Stomach smooth muscle (tissue), 2 donors: Measurements from ENCODE around the gene PREX1.

Experiments
- H3K27ac ChIP-seq: one replicate; pipeline ENCODE4 v1.7.0; 2013; ENCODE audit warnings: mild to moderate bottlenecking, low read length, inconsistent platforms
- H3K27me3 ChIP-seq, 2 donors: one replicate each; pipeline ENCODE4 v1.7.0; 2013; ENCODE audit warnings: low read length in 2 of 2; ENCODE audit not compliant: insufficient read depth in 2 of 2, control insufficient read depth in 1 of 2
- H3K36me3 ChIP-seq, 2 donors: one replicate each; pipeline ENCODE4 v1.7.0; 2013; ENCODE audit warnings: low read length in 2 of 2; ENCODE audit not compliant: control insufficient read depth in 2 of 2, insufficient read depth in 2 of 2
- H3K4me1 ChIP-seq: one replicate; pipeline ENCODE4 v1.7.0; 2013; ENCODE audit warnings: low read length; ENCODE audit not compliant: control insufficient read depth, insufficient read depth
- H3K4me3 ChIP-seq, 2 donors: one replicate each; pipeline ENCODE4 v1.7.0; 2013; ENCODE audit warnings: low read length in 2 of 2
- H3K9ac ChIP-seq, 2 donors: one replicate each; pipeline ENCODE4 v1.7.0; 2013; ENCODE audit warnings: low read length in 2 of 2, mild to moderate bottlenecking in 1 of 2
- H3K9me3 ChIP-seq, 2 donors: one replicate each; pipeline ENCODE4 v1.7.0; 2013; ENCODE audit warnings: low read length in 2 of 2; ENCODE audit not compliant: control insufficient read depth in 2 of 2
- donor health status: healthy.
- donor health status: Pancreatic carcinoma.

PREX1 gene

DNA sequence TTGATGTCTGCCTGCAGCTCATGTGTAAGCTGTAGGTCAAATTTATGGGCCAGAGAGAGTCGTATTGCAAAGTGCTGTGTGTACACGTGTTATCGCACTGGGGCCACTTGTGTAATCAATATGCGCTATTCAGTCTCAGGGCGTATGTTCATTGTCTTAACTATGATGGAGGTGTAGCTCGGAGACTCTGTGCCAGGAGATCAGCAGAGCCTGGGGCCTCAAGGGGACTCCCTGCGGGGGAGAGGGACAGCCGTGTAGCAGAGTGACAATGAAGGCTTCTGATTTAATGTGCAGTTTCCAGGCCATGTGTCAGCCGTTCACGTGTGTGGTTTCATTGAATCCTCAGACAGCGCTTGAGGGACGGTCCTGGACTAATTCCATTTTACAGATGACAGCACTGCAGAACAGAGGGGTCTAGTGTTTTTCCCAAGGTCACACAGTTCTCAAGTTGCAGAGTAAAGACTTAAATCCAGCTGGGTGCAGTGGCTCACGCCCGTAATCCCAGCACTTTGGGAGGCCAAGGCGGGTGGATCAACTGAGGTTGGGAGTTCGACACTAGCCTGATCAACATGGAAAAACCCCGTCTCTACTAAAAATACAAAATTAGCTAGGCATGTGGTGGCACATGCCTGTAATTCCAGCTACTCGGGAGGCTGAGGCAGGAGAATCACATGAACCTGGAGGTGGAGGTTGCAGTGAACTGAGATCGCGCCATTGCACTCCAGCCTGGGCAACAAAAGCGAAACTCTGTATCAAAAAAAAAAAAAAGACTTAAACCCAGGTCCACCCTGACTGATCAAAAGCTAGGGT, 242.5 kb downstream of the PREX1 start:
- Histone ChIP-seq H3K27me3 (peaks cover 0 to 4% of the 10 kb centered on the region in 2 donors), H3K4me3 (no peak overlapping the region), H3K27ac (no peak overlapping the region), H3K36me3 (no peaks in the 10 kb centered on the region), H3K9ac (no peak overlapping the region), H3K9me3 (no peaks in the 10 kb centered on the region), H3K4me1 (no peaks in the 10 kb centered on the region)

GRCh38 chr20:48584391-48585060, 243.3 kb downstream of the PREX1 start:
- Histone ChIP-seq H3K4me1 (no peaks in the 10 kb centered on the region), H3K36me3 (no peaks in the 10 kb centered on the region), H3K9me3 (no peaks in the 10 kb centered on the region), H3K27me3 (peaks cover 0 to 4% of the 10 kb centered on the region in 2 donors), H3K4me3 (no peak overlapping the region), H3K9ac (no peak overlapping the region), H3K27ac (no peak overlapping the region)

- H3K9ac ChIP-seq, result no peak overlapping the region
- H3K4me1 ChIP-seq, result no peaks in the 10 kb centered on the region
- H3K36me3 ChIP-seq, result no peaks in the 10 kb centered on the region
- no peaks in the 10 kb centered on the region for H3K9me3 ChIP-seq
- no peak overlapping the region for H3K27ac ChIP-seq
- no peak overlapping the region for H3K4me3 ChIP-seq
- H3K27me3 ChIP-seq, result peaks cover 0 to 4% of the 10 kb centered on the region in 2 donors
Observed at GRCh38 chr20:48583801-48584200, 244.0 kb downstream of the PREX1 start.

- H3K27me3 ChIP-seq, result peaks cover 0 to 4% of the 10 kb centered on the region in 2 donors
- no peak overlapping the region for H3K4me3 ChIP-seq
- H3K4me1 ChIP-seq, result no peaks in the 10 kb centered on the region
- H3K36me3 ChIP-seq, result no peaks in the 10 kb centered on the region
- H3K27ac ChIP-seq, result no peak overlapping the region
- H3K9ac ChIP-seq, result no peak overlapping the region
- H3K9me3 ChIP-seq, result no peaks in the 10 kb centered on the region
Observed at GRCh38 chr20:48583171-48583570, 244.6 kb downstream of the PREX1 start.

DNA sequence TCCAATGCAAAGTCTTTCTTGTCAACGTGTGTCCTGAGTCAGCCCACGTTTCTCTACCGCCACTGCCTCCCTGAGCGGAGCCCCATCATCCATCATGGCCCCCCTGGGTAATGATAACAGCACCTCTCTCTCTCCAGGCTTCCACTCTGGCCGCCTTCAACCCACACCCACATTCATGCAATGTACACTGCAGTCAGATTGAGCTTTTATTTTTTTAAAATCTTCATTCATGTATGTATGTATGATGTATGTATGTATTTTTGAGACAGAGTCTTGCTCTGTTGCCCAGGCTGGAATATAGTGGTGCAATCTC, 245.2 kb downstream of the PREX1 start:
- Histone ChIP-seq H3K9ac (no peak overlapping the region), H3K27ac (no peak overlapping the region), H3K4me1 (no peaks in the 10 kb centered on the region), H3K9me3 (no peaks in the 10 kb centered on the region), H3K36me3 (no peaks in the 10 kb centered on the region), H3K4me3 (no peak overlapping the region), H3K27me3 (peaks cover 0 to 4% of the 10 kb centered on the region in 2 donors)

DNA sequence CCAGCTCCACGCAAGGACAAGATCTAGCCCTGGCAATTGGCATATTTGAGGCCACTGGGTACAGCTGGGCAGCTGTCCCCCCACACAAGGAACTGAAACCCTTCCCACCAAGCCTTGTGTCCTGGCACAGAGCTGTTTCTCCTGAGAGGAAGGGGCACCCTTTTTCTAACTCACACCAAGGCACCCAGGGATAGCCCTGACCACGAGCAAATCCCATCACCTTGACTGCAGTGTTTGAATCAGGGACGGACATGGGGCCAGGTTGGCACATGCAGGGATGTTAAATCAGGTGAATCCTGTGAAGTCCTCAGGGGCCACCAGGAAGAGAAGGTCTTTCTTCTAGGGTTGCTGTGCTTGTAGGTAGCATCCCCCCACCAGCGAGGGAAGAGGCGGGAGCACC, 246.6 kb downstream of the PREX1 start:
- Histone ChIP-seq H3K27ac (no peak overlapping the region), H3K36me3 (no peaks in the 10 kb centered on the region), H3K9ac (no peak overlapping the region), H3K27me3 (peaks cover 0 to 4% of the 10 kb centered on the region in 2 donors), H3K4me3 (no peak overlapping the region), H3K4me1 (no peaks in the 10 kb centered on the region), H3K9me3 (no peaks in the 10 kb centered on the region)

GRCh38 chr20:48578397-48579098, 249.3 kb downstream of the PREX1 start:
- H3K36me3 ChIP-seq, result no peaks in the 10 kb centered on the region
- no peaks in the 10 kb centered on the region for H3K9me3 ChIP-seq
- H3K9ac ChIP-seq, result no peak overlapping the region
- H3K4me3 ChIP-seq, result no peak overlapping the region
- H3K4me1 ChIP-seq, result no peaks in the 10 kb centered on the region
- H3K27me3 ChIP-seq, result peaks cover 0 to 4% of the 10 kb centered on the region in 2 donors
- no peak overlapping the region for H3K27ac ChIP-seq

DNA sequence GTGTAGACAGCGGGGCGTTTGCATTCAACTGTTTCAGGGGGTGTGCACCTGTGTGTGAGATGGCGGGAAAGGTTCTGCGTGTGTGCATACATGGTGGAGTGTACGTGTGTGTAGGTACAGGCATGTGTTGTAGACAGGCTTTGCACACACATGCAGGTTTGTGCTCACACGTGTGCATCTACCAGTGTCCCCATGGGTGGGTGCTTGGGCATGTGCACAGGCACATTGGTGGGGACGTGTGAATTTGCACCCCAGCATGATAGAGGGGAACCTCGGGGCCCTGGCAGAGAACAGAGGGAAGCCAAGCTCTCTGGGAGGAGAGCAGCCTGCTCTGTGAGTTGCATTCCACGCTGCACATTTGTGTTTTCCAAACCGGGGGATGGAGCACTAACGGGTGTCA, 250.2 kb downstream of the PREX1 start:
- Histone ChIP-seq H3K9me3 (no peaks in the 10 kb centered on the region), H3K4me3 (no peak overlapping the region), H3K4me1 (no peaks in the 10 kb centered on the region), H3K27me3 (peaks cover 0 to 2% of the 10 kb centered on the region in 2 donors), H3K36me3 (no peaks in the 10 kb centered on the region), H3K27ac (no peak overlapping the region), H3K9ac (no peak overlapping the region)

GRCh38 chr20:48574383-48574782, 253.4 kb downstream of the PREX1 start:
- Histone ChIP-seq H3K36me3 (no peaks in the 10 kb centered on the region), H3K27me3 (peaks cover 0 to 2% of the 10 kb centered on the region in 2 donors), H3K4me1 (no peaks in the 10 kb centered on the region)

More at GRCh38 chr20:48574383-48574782, 253.4 kb downstream of the PREX1 start:
- no peak overlapping the region for H3K9ac ChIP-seq
- no peak overlapping the region for H3K27ac ChIP-seq
- no peaks in the 10 kb centered on the region for H3K9me3 ChIP-seq
- no peak overlapping the region for H3K4me3 ChIP-seq
